Measurements from ENCODE around the gene KRTAP3-1. TPM values are rescaled to one million over a fixed set of nuclear protein-coding genes. Genes with fewer than 3 reads are reported as not detected.

KRTAP3-1 gene
- total and polyA plus RNA-seq, 9 of the 15 experiments (the other 6 are each of a cell fraction or from before 2014, with no cell fraction given), result not detected

DNA sequence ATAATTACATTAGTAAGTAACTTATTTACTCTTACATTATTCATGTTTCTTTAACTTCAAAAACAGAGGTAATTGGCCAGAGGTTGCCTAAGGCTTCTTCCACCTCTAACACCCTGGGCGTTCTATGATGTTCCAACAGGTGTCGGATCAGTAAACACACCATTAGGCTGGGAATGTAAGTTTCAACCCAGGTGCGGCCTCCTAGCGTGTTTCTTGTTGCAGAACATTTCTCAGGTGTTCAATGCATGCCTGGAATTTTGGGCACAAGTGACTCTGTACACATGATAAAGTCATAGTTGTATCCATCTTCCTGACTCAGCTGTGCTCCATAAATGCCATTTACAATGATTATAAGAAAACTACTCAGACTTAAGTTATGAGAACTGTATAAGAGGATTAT lies 45.1 kb upstream of the KRTAP3-1 start:
- Histone ChIP-seq H3K9me3 (replicated peaks; ENCODE audit: control insufficient read depth, insufficient read depth, low read depth, low read length) (no peaks in the 10 kb centered on the region), H4K20me1 (replicated peaks; ENCODE audit: control insufficient read depth, insufficient read depth, low read length) (no peaks in the 10 kb centered on the region), H3K9ac (ENCODE audit: insufficient read depth in 1 of 2, low read depth in 2 of 2, low read length in 2 of 2) (no peak overlapping the region), H3K79me2 (ENCODE audit: control insufficient read depth, insufficient read depth, low read length) (no peaks in the 10 kb centered on the region), H3K36me3 (ENCODE audit: control insufficient read depth, insufficient read depth, low read length) (no peaks in the 10 kb centered on the region), H3K9me1 (ENCODE audit: control insufficient read depth, insufficient read depth, low read length) (no peaks in the 10 kb centered on the region), H2AFZ (ENCODE audit: low read depth, low read length) (no peak overlapping the region), H3K4me2 (ENCODE audit: insufficient read depth, low read length) (no peak overlapping the region), H3K4me3 (no peak overlapping the region), H3K27me3 (ENCODE audit: control insufficient read depth in 2 of 2, insufficient read depth in 2 of 2, low read length in 2 of 2) (peaks cover 0 to 7% of the 10 kb centered on the region in 2 experiments; a peak in 2 of 5 replicates), H3K27ac (ENCODE audit: extremely low read depth, low read depth, low read length) (no peak overlapping the region), H3K4me1 (replicated peaks in 1 of 2; ENCODE audit: control insufficient read depth in 2 of 2, insufficient read depth in 2 of 2, low read length in 2 of 2) (no peaks in the 10 kb centered on the region)
- ChIA-PET CTCF (ENCODE audit: low intra/inter-chr PET ratio) (no interaction called here), POLR2A (interaction anchor here (0.7 kb wide), 1 partner anchor 14 kb away, joined by 3 read pairs; no protein-coding TSS in a partner anchor)
- BruUV-seq (replicated peaks), result no TSS peak
- 1% methylated on average over 4 of the region's 4 CpGs for WGBS (ENCODE audit: insufficient coverage, low coverage, missing lambda C conversion rate)
- FAIRE-seq, result no peak
- intact Hi-C loops (cut with micrococcal nuclease) (no loop called here), in situ Hi-C loops (cut with MboI) (no loop called here)
- TF ChIP-seq L3MBTL2 (IDR thresholded peaks at IDR 0.05) (no peak), GABPB2 (CRISPR knock-in tag; conservative IDR thresholded peaks at IDR 0.05) (no peak), ZNF77 (CRISPR knock-in tag; IDR thresholded peaks at IDR 0.05) (no peak), LCOR (CRISPR knock-in tag; IDR thresholded peaks at IDR 0.05) (no peak), POLR2B (IDR thresholded peaks at IDR 0.05; ENCODE audit: low read depth, partially characterized antibody) (no peak), RBM15 (IDR thresholded peaks at IDR 0.05; ENCODE audit: insufficient read depth, low read length) (no peak), TBL1XR1 (IDR thresholded peaks at IDR 0.05; ENCODE audit: low read length in 2 of 2) (no peak)
- TF ChIP-seq, protein P1, sequence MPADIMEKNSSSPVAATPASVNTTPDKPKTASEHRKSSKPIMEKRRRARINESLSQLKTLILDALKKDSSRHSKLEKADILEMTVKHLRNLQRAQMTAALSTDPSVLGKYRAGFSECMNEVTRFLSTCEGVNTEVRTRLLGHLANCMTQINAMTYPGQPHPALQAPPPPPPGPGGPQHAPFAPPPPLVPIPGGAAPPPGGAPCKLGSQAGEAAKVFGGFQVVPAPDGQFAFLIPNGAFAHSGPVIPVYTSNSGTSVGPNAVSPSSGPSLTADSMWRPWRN (IDR thresholded peaks at IDR 0.05; ENCODE audit: low read depth), result no peak
- DNase-seq (ENCODE audit: extremely low read depth in 1 of 4, low spot score in 3 of 4), result no peak
- ATAC-seq, result no peak
